SU-DHL-6 (cell line): Measurements from ENCODE around the gene LRP1.

Experiments
- H2AFZ ChIP-seq: fragments of 200-600 bp; sonication (generic); 2 replicates; pipeline ENCODE4 v1.6.1; 2014; ENCODE audit warnings: low read depth, mild to moderate bottlenecking, moderate library complexity, mixed read lengths, antibody characterized with exemption, low read length; ENCODE audit not compliant: severe bottlenecking
- H3F3A ChIP-seq: fragments of 200-600 bp; shearing (Covaris generic); 2 replicates; pipeline ENCODE4 v1.6.0; 2016; ENCODE audit warnings: antibody characterized with exemption, mild to moderate bottlenecking; ENCODE audit not compliant: insufficient read depth
- H3K27ac ChIP-seq: fragments of 200-600 bp; sonication (generic); 2 replicates; pipeline ENCODE4 v1.5.1; 2016; ENCODE audit warnings: low read depth, mild to moderate bottlenecking, low read length, moderate library complexity, mixed read lengths
- H3K27me3 ChIP-seq: fragments of 200-600 bp; sonication (generic), shearing (Covaris generic); 2 replicates; pipeline ENCODE4 v1.6.0; 2014; ENCODE audit warnings: mild to moderate bottlenecking, low read length
- H3K36me3 ChIP-seq: fragments of 200-600 bp; sonication (generic); 2 replicates; pipeline ENCODE4 v1.6.1; 2014; ENCODE audit warnings: mild to moderate bottlenecking, low read length, mixed read lengths
- H3K4me2 ChIP-seq: fragments of 300-600, 200-600 bp; shearing (Covaris generic), sonication (generic); 2 replicates; pipeline ENCODE4 v1.6.0; 2014; ENCODE audit warnings: low read length, low read depth, mild to moderate bottlenecking; ENCODE audit not compliant: poor library complexity, severe bottlenecking
- H3K4me3 ChIP-seq: fragments of 200-600 bp; sonication (generic); 2 replicates; pipeline ENCODE4 v1.5.1; 2014; ENCODE audit warnings: antibody characterized with exemption, low read length, mild to moderate bottlenecking, mixed read lengths; ENCODE audit not compliant: insufficient read depth, poor library complexity, severe bottlenecking
- H3K79me2 ChIP-seq: fragments of 200-600 bp; sonication (generic); 2 replicates; pipeline ENCODE4 v1.6.1; 2014; ENCODE audit warnings: mild to moderate bottlenecking, low read length, moderate library complexity; ENCODE audit not compliant: insufficient read depth
- H3K9ac ChIP-seq: fragments of 200-600 bp; sonication (generic); 2 replicates; pipeline ENCODE4 v1.7.0; 2014; ENCODE audit warnings: mild to moderate bottlenecking, low read length
- H3K9me2 ChIP-seq: fragments of 200-600 bp; sonication (generic); replicated peaks from 2 replicates; pipeline ENCODE4 v1.6.1; 2014; ENCODE audit warnings: low read length; ENCODE audit not compliant: insufficient read depth
- H3K9me3 ChIP-seq: fragments of 200-600 bp; sonication (generic); 2 replicates; pipeline ENCODE4 v1.6.1; 2014; ENCODE audit warnings: low read length, mixed read lengths; ENCODE audit not compliant: insufficient read depth
- H4K20me1 ChIP-seq: fragments of 200-600 bp; sonication (generic); 2 replicates; pipeline ENCODE4 v1.6.1; 2014; ENCODE audit warnings: low read depth, mild to moderate bottlenecking, antibody characterized with exemption, low read length, moderate library complexity, mixed read lengths
- CTCF ChIP-seq: fragments of 200-600 bp; sonication (generic); IDR thresholded peaks from one replicate; pipeline ENCODE4 v1.5.1; 2017; ENCODE audit warnings: antibody characterized with exemption, mild to moderate bottlenecking, low read length, moderate library complexity; ENCODE audit not compliant: insufficient read depth, poor library complexity, severe bottlenecking
- EZH2phosphoT487 ChIP-seq: fragments of 200-600 bp; sonication (generic), shearing (Covaris generic); conservative IDR thresholded peaks from 2 replicates; pipeline ENCODE4 v1.6.1; 2018; ENCODE audit warnings: mild to moderate bottlenecking, antibody characterized with exemption, low read length, moderate library complexity, mixed read lengths

The LRP1 gene

GRCh38 chr12:57138526-57139272, 10.4 kb downstream of the LRP1 start:
- Histone ChIP-seq H3K27me3 (no peaks in the 10 kb centered on the region), H4K20me1 (no peaks in the 10 kb centered on the region), H3K4me2 (no peak overlapping the region), H3K9ac (no peak overlapping the region), H3F3A (no peaks in the 10 kb centered on the region), H3K79me2 (no peaks in the 10 kb centered on the region), H3K4me3 (no peak overlapping the region), H3K27ac (no peak overlapping the region), H2AFZ (no peak overlapping the region), H3K9me3 (no peaks in the 10 kb centered on the region), H3K9me2 (no peaks in the 10 kb centered on the region), H3K36me3 (no peaks in the 10 kb centered on the region)
- TF ChIP-seq CTCF (no peak), EZH2phosphoT487 (no peak)

GRCh38 chr12:57139796-57140649, 11.7 kb downstream of the LRP1 start:
- TF ChIP-seq EZH2phosphoT487 (no peak), CTCF (no peak)
- Histone ChIP-seq H3K9ac (no peak overlapping the region), H3K4me2 (no peak overlapping the region), H3F3A (no peaks in the 10 kb centered on the region), H3K4me3 (no peak overlapping the region), H3K27me3 (no peaks in the 10 kb centered on the region), H3K79me2 (no peaks in the 10 kb centered on the region), H3K9me2 (no peaks in the 10 kb centered on the region), H4K20me1 (no peaks in the 10 kb centered on the region), H3K36me3 (no peaks in the 10 kb centered on the region), H3K27ac (no peak overlapping the region), H3K9me3 (no peaks in the 10 kb centered on the region), H2AFZ (no peak overlapping the region)

GRCh38 chr12:57141249-57141648, 13.0 kb downstream of the LRP1 start:
- no peaks in the 10 kb centered on the region for H3K79me2 ChIP-seq
- no peaks in the 10 kb centered on the region for H4K20me1 ChIP-seq
- no peak for TF ChIP-seq EZH2phosphoT487
- no peak for TF ChIP-seq CTCF
- H3K9ac ChIP-seq = no peak overlapping the region
- H3F3A ChIP-seq = no peaks in the 10 kb centered on the region
- H3K27ac ChIP-seq = no peak overlapping the region
- no peaks in the 10 kb centered on the region for H3K9me3 ChIP-seq
- no peaks in the 10 kb centered on the region for H3K36me3 ChIP-seq
- no peak overlapping the region for H2AFZ ChIP-seq
- no peak overlapping the region for H3K4me2 ChIP-seq
- no peak overlapping the region for H3K4me3 ChIP-seq
- H3K27me3 ChIP-seq = no peaks in the 10 kb centered on the region
- no peaks in the 10 kb centered on the region for H3K9me2 ChIP-seq
